AG04450 (cell line): Measurements from ENCODE around the gene MYO18B. TPM values are rescaled to one million over a fixed set of nuclear protein-coding genes. Genes with fewer than 3 reads are reported as not detected.

Experiments used
- CTCF ChIA-PET: fragments of 300-600, 350-600 bp; formaldehyde crosslinking; extraction: SDS; loops from one replicate; lab custom pipeline; 2022; ENCODE audit warnings: antibody characterized with exemption, inconsistent platforms; lab: Charles Lee
- POLR2A ChIA-PET: fragments of 350-600 bp; formaldehyde crosslinking; extraction: SDS; loops from one replicate; lab custom pipeline; 2021; ENCODE audit warnings: antibody characterized with exemption, inconsistent platforms; lab: Yijun Ruan, JAX
- DNase-seq: peaks from one replicate; pipeline ENCODE4 v3.0.0-alpha.2; 2011; ENCODE audit warnings: low read depth, low spot score
- H3K27ac ChIP-seq: one replicate; pipeline ENCODE4 v1.5.1; 2012; ENCODE audit warnings: low read depth, low read length, control low read depth
- H3K27me3 ChIP-seq: one replicate; pipeline ENCODE4 v1.6.0; 2012; ENCODE audit warnings: low read length; ENCODE audit not compliant: control insufficient read depth, insufficient read depth
- H3K4me3 ChIP-seq: 2 replicates; pipeline ENCODE4 v1.5.1; 2011; ENCODE audit warnings: mild to moderate bottlenecking, low read depth, low read length, control low read depth
- H3K9me3 ChIP-seq: 2 replicates; pipeline ENCODE4 v1.5.1; 2012; ENCODE audit warnings: low read length; ENCODE audit not compliant: control insufficient read depth, insufficient read depth
- polyA plus RNA-seq: library from polyadenylated mRNA; depleted of rRNA; stranded (reverse); fragments of >200 nt; gene quantifications from 2 replicates; pipeline ENCODE4 v1.2.3, GENCODE V29; 2011
- TF ChIP-seq, protein P1 (sequence below): IDR thresholded peaks from 2 replicates; pipeline ENCODE4 v1.5.1; 2011; ENCODE audit warnings: low read depth, low read length, control low read depth, inconsistent platforms

The MYO18B gene
- polyA plus RNA-seq, 1 experiment, result not detected

DNA sequence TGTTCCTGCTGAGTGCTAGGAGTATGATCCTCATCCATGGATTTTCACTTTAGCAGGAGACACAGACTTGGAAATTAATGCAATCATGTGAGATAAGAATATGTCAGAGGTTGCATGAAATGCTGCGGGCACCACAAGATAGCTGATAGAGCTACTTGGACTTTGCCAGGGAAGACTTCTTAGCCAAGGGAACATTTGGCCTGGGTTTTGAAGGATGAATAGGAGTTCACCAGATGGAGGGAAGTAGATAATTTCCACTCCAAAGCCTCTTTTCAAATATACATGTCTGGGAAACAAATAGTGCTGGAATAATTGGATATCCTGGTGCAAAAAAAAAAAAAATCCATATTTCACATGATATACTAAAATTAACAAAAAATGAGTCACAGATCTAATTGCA, 44.2 kb downstream of the MYO18B start:
- TF ChIP-seq, protein P1, sequence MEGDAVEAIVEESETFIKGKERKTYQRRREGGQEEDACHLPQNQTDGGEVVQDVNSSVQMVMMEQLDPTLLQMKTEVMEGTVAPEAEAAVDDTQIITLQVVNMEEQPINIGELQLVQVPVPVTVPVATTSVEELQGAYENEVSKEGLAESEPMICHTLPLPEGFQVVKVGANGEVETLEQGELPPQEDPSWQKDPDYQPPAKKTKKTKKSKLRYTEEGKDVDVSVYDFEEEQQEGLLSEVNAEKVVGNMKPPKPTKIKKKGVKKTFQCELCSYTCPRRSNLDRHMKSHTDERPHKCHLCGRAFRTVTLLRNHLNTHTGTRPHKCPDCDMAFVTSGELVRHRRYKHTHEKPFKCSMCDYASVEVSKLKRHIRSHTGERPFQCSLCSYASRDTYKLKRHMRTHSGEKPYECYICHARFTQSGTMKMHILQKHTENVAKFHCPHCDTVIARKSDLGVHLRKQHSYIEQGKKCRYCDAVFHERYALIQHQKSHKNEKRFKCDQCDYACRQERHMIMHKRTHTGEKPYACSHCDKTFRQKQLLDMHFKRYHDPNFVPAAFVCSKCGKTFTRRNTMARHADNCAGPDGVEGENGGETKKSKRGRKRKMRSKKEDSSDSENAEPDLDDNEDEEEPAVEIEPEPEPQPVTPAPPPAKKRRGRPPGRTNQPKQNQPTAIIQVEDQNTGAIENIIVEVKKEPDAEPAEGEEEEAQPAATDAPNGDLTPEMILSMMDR, result no peak
- ChIA-PET CTCF (no interaction called here), POLR2A (no interaction called here)
- H3K27me3 ChIP-seq, result no peaks in the 10 kb centered on the region
- peaks cover 9% of the 10 kb centered on the region for H3K9me3 ChIP-seq
- H3K27ac ChIP-seq, result no peak overlapping the region
- H3K4me3 ChIP-seq, result no peak overlapping the region
- DNase-seq, result no peak

DNA sequence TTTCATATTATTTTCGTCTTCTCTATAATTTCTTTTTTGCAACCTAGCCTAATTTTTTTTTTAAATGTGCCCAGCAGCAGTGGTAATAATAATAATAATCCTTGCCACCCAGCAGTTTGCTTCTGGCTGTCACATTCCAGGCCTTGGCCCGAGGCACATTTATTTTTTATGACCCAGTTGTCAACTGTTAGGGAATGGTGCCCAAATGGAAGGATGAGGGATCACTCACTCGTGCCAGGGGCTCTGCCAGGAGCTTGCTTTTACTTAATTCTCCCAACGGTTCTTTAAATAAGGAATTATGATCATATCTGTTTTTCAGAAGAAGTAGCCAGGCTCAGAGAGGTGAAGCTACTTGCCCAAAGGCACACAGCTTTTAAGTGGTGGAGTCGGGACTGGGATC, 49.6 kb downstream of the MYO18B start:
- Histone ChIP-seq H3K27ac (no peak overlapping the region), H3K27me3 (no peaks in the 10 kb centered on the region), H3K9me3 (peaks cover 7% of the 10 kb centered on the region), H3K4me3 (no peak overlapping the region)
- ChIA-PET POLR2A (no interaction called here), CTCF (no interaction called here)
- TF ChIP-seq, protein P1, result no peak
- DNase-seq, result no peak

DNA sequence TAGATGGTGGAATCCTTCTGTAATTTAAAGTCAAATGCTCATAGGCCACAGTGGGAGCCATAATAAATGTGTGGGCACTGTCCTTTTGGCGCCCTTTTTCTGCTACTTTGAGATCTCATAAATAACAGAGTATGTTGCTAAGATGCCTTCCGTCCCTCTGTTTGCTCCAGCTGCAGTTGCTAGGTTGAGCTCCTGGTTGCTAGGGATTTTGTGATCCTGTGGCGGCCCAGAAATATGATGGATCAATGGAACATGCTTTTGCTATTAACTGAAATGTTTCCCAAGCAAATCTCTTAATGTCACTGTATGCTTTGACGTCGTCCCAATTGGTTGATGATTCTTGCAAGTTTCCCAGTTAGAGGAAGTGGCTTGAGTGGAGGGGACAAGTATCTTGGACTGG, 53.5 kb downstream of the MYO18B start:
- TF ChIP-seq, protein P1, result no peak

DNA sequence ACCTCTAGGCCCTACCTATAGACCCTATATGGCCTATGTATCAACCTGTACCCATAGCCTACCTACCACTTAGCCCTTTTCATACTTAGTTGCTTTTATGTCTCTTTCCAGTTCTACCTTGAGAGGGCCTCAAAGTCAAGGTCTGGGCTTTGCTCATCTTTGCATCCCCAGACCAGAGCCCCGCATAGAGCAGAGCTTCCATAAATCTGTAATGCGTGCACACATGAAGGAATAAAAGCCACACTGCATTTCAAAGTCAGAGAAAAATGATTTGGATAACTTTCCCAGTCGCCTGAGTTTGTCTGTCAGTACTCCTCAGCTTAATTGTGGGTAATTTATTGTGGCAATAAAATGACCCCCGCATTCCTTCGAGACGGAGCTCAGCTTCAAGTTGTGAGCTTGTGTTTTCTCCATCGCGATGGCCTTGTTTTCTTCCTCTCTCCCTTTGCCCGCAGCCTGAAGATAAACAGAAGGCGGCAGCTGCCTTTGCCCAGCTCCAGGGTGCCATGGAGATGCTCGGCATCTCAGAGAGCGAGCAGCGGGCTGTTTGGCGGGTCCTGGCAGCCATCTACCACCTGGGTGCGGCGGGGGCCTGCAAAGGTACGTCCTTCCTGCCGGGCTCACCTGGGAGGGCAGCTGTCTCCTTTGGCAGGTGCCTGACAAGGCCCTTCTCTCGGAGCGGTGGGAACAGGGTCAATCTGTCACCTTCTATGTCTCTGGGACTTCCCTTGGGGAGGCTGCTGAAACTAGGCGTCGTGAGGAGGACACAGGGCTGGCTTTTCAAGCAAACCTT, 55.7 kb downstream of the MYO18B start:
- ChIA-PET CTCF (no interaction called here), POLR2A (no interaction called here)
- Histone ChIP-seq H3K27me3 (no peaks in the 10 kb centered on the region), H3K9me3 (peaks cover 5% of the 10 kb centered on the region; the same call in 1 of the 2 replicates), H3K27ac (no peak overlapping the region), H3K4me3 (no peak overlapping the region)
- no peak for DNase-seq
- TF ChIP-seq, protein P1, result no peak

More for the DNA sequence above, 53.5 kb downstream of the MYO18B start:
- H3K9me3 ChIP-seq, result peaks cover 12% of the 10 kb centered on the region
- no peaks in the 10 kb centered on the region for H3K27me3 ChIP-seq
- H3K4me3 ChIP-seq, result no peak overlapping the region
- CTCF ChIA-PET, result interaction anchor here (1.0 kb wide), 1 partner anchor 23 kb away, joined by 3 read pairs; no protein-coding TSS in a partner anchor
- POLR2A ChIA-PET, result no interaction called here
- H3K27ac ChIP-seq, result no peak overlapping the region
- no peak for DNase-seq

DNA sequence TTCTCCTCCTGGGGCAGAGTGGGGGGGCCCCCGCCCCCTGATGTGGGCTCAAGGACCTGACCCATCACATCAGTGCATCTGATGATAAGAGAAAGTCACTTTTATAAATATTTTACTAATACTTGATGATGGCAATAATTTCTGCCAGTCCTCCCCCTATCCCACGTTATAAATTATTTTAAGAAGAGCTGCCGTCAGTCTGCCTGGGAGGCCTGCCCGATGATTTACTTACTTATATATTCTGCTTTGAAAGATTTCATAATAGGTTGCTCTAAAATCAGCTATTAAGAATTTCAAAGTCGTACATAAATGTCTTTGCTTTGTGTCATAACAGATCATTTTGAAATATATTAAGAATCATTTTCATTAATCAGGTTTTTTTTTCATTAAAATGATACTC, 58.8 kb downstream of the MYO18B start:
- no peaks in the 10 kb centered on the region for H3K27me3 ChIP-seq
- ChIA-PET CTCF (no interaction called here), POLR2A (no interaction called here)
- H3K27ac ChIP-seq, result no peak overlapping the region
- DNase-seq, result no peak
- TF ChIP-seq, protein P1, result no peak
- no peak overlapping the region for H3K4me3 ChIP-seq
- peaks cover 5% of the 10 kb centered on the region; the same call in 1 of the 2 replicates for H3K9me3 ChIP-seq
